Right renal cortex interstitium (tissue), 3 donors: Measurements from ENCODE around the gene LDAF1. TPM values are rescaled to one million over a fixed set of nuclear protein-coding genes. Genes with fewer than 3 reads are reported as not detected.

Experiments
- polyA plus RNA-seq, 3 donors: library from polyadenylated mRNA; unstranded; fragments of 120-200 nt; gene quantifications; one replicate each; pipeline ENCODE4 v1.2.1, GENCODE V29; 2013; ENCODE audit not compliant: insufficient read length in 3 of 3

LDAF1 gene
- polyA plus RNA-seq, 3 donors = 23.6 to 28.4 (median 24.4) TPM

Other genes with a start within 250 kb of the LDAF1 start
- gene DNAH3, start 7.8 kb upstream of the LDAF1 start, polyA plus RNA-seq = under 1 TPM; 0.18 to 0.47 (median 0.29) TPM
- under 1 TPM in 1 of 3 donors, not detected in 2; 0.17 TPM for gene ZP2, start 52.9 kb downstream of the LDAF1 start, polyA plus RNA-seq
- gene ANKS4B, start 75.0 kb downstream of the LDAF1 start, polyA plus RNA-seq = 1 to 10 TPM; 4.4 to 5.9 (median 5.4) TPM
- gene CRYM, start 119.6 kb downstream of the LDAF1 start, polyA plus RNA-seq = 1 to 10 TPM; 8.3 to 9.8 (median 8.9) TPM